GM18861 (cell line): ENCODE data around the gene CSNK2A1.

Experiments used
- ATAC-seq: cut with Tn5 transposase; IDR thresholded peaks from one replicate; pipeline ENCODE4 v1.9.1; 2021; ENCODE audit not compliant: unreplicated experiment

Gene CSNK2A1

DNA sequence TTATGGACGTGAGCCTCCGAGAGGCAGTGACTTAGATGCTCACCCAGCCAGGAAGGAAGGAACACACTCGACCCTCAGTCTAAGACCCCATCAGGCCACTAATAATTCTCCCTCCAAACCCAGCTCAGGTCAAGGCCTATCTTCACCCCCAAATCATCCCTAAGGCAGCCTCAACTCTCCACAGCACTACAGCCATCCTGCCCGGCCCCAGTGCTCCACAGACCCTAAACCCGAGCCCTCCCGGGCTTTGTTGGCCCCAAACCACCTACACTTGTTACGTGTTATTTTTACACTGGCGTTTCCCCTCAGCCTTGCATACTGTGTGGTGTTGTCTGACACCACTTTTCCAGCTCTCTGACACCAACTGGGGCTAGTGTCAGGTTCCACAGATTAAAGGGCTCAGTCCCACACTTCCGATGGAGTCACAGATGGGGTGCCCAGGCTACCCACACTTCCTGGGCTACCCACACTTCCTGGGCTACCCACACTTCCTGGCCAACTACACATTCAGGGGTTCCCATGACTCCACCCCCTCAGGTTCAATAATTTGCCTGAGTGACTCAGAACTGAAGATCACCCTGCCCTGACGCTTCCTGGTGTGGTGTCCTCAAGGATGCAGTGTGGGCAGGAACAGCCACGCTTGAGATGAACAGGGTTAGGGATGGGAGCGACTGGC lies 110.2 kb downstream of the CSNK2A1 start:
- peak; percentile 79 for ATAC-seq

DNA sequence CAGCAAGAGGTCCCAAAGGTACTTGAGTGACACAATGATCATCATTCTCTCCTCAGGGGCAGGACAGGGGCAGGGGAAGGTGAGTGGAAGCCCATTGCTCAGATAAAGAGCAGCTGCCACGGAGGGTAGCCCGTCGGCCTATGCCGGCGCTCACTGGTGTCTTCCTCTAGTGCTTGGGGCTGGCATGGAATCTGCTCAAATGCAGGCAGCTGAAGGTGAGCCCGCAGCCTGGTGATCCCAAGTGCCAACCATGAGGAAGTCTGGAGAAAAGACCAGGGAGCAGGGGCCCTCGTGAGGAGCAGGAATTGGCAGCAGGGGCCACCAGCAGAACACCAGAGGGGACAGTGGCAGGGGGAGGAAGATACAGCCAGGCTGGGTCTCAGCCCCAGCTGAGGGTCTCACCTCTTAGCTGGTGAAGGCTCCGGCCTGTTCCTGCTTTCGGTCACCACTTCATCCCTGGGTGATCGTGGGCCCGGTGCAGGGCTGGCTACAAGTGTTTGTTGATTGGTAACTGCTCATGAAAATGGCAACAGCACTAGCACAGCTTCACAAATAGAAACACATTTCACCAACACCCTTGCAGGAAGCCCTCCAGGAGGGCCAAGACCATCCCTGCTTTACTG lies 110.8 kb downstream of the CSNK2A1 start:
- ATAC-seq: peak; percentile 11

DNA sequence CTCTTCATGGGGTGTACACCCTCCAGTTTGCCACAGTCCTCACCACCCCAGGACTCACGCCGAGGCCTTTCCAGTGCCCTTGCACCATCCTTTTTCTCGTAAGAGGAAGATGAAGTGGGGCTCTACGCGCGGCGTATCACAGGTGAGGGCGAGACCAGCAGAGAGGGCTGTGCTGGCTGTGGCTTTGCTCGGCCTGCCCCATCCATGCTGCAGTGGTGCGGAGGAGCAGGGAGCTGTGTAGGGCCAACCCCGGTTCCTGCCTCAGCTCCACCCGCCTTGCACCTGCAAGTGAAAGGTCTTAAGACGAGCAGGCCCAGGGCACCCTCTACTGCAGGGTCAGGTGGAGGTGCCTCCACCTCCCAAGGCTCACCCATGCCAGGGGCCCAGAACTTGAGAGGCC lies 111.4 kb downstream of the CSNK2A1 start:
- no peak for ATAC-seq

DNA sequence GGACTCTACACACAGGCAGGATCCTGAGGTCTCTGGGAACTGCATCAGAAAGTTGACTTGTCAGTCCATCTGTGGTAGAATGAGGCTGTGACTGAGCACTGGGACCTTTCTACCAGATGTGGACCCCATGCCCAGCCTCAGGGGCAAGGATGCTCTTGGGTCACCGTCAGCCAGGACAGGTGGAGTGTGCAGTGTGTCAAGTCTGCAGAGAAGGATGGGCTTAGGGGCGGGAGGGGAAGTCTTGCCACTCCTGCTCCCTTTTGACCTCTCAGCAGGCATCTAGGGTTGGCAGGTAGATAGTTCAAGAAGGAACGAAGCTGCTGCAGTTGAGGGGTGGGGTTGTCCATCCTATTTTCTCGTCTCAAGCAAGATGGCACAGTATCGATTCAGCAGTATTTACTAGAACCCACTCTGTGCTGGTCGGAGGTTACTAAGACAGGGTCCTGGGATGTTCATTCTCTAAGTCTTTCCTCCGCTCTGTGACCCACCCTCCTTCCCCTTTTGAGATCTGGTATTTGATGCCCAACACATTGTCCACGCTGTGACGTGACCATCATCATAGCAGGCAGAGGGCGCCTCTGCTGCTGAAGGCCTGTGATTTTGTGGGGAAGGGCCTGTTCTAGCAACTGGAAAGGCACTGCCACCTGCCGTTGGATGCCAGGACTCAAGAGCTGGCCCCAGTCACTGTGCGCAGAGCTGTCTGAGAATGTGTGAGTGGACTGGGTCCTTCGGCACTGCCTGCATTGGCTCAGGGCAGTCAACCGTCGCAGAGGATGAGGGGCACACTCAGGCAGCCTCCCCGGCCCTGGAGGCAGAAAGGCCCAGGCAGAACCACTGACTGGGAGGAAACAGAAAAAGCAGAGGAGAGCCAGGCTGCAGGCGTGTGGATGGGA lies 112.3 kb downstream of the CSNK2A1 start:
- ATAC-seq: no peak

DNA sequence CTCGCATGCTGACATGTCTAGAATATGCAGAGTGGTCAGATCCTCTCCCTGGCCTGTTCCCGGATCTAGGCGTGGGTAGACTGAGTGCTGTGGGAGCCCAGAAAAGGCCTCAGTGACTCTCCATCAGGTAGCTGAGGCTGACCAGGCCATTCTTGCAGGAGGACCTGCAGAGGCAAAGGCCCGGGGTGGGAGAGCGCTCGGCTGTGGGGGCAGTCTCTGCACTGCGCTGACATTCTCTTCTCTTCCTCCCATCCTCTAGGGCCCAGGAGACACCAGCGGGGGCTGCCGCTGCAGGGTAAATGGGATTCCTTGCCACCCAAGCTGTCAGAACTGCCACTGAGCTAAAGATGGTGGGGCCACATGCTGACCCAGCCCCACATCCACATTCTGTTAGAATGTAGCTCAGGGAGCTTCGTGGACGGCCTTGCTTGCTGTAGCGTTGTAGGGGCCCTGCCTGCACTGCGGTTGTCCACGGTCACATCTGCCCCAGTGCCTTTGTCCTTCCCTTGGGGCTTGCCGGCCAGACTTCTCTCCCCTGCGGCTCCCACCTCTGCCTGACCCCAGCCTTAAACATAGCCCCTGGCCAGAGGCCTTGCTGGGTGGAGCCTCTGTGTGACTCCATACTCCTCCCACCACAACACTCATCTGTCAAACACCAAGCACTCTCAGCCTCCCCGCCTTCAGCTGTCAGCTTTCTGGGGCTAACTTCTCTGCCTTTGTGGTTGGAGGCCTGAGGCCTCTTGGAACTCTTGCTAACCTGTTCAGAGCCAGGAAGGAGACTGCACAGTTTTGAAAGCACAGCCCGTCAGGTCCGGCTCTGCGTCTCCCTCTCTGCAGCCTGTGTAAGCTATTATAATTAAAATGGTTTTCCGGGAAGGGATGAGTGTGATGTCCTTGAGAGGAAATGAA lies 113.2 kb downstream of the CSNK2A1 start:
- ATAC-seq: no peak

DNA sequence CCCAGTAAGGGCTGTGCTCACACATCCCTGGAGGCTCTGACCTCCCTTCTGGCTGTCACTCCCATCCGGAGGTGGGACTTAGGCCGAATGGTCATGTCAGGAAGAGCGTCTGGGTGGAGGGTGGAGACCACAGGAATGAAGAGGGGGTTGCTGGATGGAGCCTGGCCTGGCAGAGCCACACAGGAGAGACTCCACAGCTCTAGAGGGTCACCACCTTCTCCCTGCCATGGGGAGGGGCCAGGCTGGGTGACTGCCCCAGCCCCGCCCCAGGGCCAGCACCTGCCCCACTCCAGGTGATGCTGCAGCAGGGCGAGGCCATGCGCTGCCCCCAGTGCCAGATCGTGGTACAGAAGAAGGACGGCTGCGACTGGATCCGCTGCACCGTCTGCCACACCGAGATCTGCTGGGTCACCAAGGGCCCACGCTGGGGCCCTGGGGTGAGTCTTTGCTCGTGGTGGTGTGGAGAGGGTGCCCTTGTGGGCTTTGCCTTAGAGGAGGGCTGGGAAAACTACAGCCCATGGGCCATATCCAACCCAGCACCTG lies 114.9 kb downstream of the CSNK2A1 start:
- ATAC-seq: no peak

DNA sequence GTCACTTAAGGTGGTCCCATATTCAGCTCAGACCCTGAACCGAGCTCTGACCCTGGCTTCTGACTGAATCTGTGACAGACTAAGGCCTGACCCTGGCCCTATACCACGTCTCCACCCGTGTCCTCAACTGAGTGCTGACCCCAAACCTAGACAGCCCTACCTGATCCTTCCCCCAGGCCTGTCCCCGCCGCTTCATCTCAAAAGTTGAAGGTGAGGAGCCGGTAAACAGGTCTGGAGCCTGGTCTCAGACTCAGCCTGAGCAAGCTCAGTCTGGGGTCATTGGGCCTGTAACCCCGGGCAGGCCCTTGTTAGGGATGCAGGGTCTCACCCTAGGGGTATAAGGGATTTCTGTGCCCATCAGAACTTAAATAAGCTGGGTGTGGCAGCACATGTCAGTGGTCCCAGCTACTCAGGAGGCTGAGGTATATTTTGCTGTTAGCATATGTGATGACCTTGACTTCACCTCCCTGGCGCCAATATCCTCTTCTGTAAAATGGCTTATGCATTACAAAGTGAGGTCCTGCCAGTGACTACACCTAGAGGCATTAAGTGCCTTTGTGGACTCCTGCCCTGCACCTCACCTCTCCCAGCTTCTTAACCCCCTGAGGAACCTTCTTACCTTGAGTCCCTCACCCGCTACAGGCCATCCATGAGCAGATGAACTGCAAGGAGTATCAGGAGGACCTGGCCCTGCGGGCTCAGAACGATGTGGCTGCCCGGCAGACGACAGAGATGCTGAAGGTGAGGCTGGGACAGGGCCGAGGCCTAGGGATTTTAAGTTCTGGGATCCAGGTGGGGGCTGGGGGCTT lies 115.5 kb downstream of the CSNK2A1 start:
- ATAC-seq: no peak

DNA sequence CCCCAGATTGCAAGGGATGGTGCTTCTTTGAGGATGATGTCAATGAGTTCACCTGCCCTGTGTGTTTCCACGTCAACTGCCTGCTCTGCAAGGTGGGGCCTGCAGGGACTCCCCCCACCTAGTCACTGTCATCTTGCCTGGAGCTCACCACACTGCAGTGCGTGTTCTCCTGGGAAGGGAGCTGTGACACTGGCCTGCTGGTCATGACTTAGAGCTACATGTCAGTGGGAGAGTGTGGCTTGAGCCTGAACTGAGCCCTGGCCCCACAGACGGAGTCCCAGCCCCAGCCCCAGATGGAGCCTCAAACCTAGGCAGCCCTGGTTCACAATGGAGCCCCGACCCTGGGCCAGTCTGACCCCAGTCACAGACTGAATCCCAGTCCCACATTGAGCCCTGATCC lies 116.2 kb downstream of the CSNK2A1 start:
- ATAC-seq: no peak

DNA sequence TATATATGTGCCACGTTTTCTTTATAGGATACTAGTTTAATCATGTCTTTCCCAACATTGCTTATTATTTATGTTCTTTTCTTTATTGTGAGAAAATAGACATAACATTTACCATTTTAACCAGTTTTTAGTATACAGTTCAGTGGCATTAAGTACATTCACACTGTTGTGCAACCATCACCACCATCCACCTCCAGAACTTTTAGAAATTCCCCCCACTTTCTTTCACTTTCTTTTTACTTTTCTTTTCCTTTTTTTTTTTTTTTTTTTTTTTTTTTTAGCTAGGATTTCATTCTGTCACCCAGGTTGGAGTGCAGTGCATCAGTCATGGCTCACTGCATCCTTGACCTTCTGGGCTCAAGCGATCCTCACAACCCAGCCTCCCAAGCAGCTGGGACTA lies 117.0 kb downstream of the CSNK2A1 start:
- ATAC-seq: no peak
